ENCODE measurements around the gene ABCD1. TPM values are rescaled to one million over a fixed set of nuclear protein-coding genes. Genes with fewer than 3 reads are reported as not detected.

ABCD1 gene
- polyA plus RNA-seq, 12 donors = 5.7 to 14.0 (median 8.6) TPM; not detected in 1

GRCh38 chrX:153786669-153787068 lies 62.0 kb downstream of the ABCD1 start:
- DNase-seq = no peak

GRCh38 chrX:153789654-153790053 lies 65.0 kb downstream of the ABCD1 start:
- no peak for DNase-seq

- DNase-seq = no peak
These were observed 66.6 kb downstream of the ABCD1 start for GRCh38 chrX:153791104-153791852.

- DNase-seq = no peak
These were observed 67.7 kb downstream of the ABCD1 start for GRCh38 chrX:153792368-153792767.

- DNase-seq = no peak
These were observed 68.6 kb downstream of the ABCD1 start for GRCh38 chrX:153793291-153793690.

Other genes with a start within 250 kb of the ABCD1 start
- 100 to 1,000 TPM in 8 of 12 donors, 10 to 100 TPM in 4; 82.7 to 192 (median 118) TPM for gene BGN, start 229.9 kb upstream of the ABCD1 start, polyA plus RNA-seq (ENCODE audit: insufficient read length in 12 of 12)
- gene ATP2B3, start 207.2 kb upstream of the ABCD1 start, polyA plus RNA-seq (ENCODE audit: insufficient read length in 12 of 12) = under 1 TPM in 10 of 12 donors, not detected in 2; 0.12 to 0.89 (median 0.52) TPM
- gene CCNQ, start 125.7 kb upstream of the ABCD1 start, polyA plus RNA-seq (ENCODE audit: insufficient read length in 12 of 12) = 10 to 100 TPM in 10 of 12 donors, not detected in 2; 10.7 to 15.3 (median 11.6) TPM
- gene DUSP9, start 77.7 kb upstream of the ABCD1 start, polyA plus RNA-seq (ENCODE audit: insufficient read length in 12 of 12) = under 1 TPM in 10 of 12 donors, not detected in 2; 0.22 to 0.89 (median 0.33) TPM
- 10 to 100 TPM in 2 of 12 donors, 1 to 10 TPM in 9, not detected in 1; 1.5 to 20.9 (median 4.4) TPM for gene PNCK, start 51.0 kb upstream of the ABCD1 start, polyA plus RNA-seq (ENCODE audit: insufficient read length in 12 of 12)
- gene SLC6A8, start 36.9 kb upstream of the ABCD1 start, polyA plus RNA-seq (ENCODE audit: insufficient read length in 12 of 12) = 10 to 100 TPM in 11 of 12 donors, not detected in 1; 24.6 to 44.9 (median 28.9) TPM
- gene BCAP31, start 469 bp upstream of the ABCD1 start, polyA plus RNA-seq (ENCODE audit: insufficient read length in 12 of 12) = 10 to 100 TPM in 11 of 12 donors, not detected in 1; 66.3 to 89.7 (median 73.6) TPM
- 10 to 100 TPM in 2 of 12 donors, 1 to 10 TPM in 9, not detected in 1; 2.0 to 10.9 (median 3.1) TPM for gene PLXNB3, start 39.4 kb downstream of the ABCD1 start, polyA plus RNA-seq (ENCODE audit: insufficient read length in 12 of 12)
- 100 to 1,000 TPM in 11 of 12 donors, not detected in 1; 109 to 276 (median 201) TPM for gene SRPK3, start 56.2 kb downstream of the ABCD1 start, polyA plus RNA-seq (ENCODE audit: insufficient read length in 12 of 12)
- gene IDH3G, start 69.5 kb downstream of the ABCD1 start, polyA plus RNA-seq (ENCODE audit: insufficient read length in 12 of 12) = 10 to 100 TPM in 11 of 12 donors, not detected in 1; 37.1 to 73.0 (median 39.8) TPM
- 100 to 1,000 TPM in 9 of 12 donors, 10 to 100 TPM in 2, not detected in 1; 94.6 to 175 (median 108) TPM for gene SSR4, start 69.8 kb downstream of the ABCD1 start, polyA plus RNA-seq (ENCODE audit: insufficient read length in 12 of 12)
- gene PDZD4, start 105.7 kb downstream of the ABCD1 start, polyA plus RNA-seq (ENCODE audit: insufficient read length in 12 of 12) = 1 to 10 TPM in 11 of 12 donors, not detected in 1; 2.7 to 9.6 (median 2.8) TPM
- gene L1CAM, start 161.3 kb downstream of the ABCD1 start, polyA plus RNA-seq (ENCODE audit: insufficient read length in 12 of 12) = 10 to 100 TPM in 2 of 12 donors, 1 to 10 TPM in 9, not detected in 1; 1.7 to 11.7 (median 2.8) TPM
- gene AVPR2, start 179.8 kb downstream of the ABCD1 start, polyA plus RNA-seq (ENCODE audit: insufficient read length in 12 of 12) = 1 to 10 TPM in 1 of 12 donors, under 1 TPM in 9, not detected in 2; 0.33 to 1.3 (median 0.63) TPM
- 10 to 100 TPM in 11 of 12 donors, not detected in 1; 13.9 to 84.8 (median 18.2) TPM for gene ARHGAP4, start 201.4 kb downstream of the ABCD1 start, polyA plus RNA-seq (ENCODE audit: insufficient read length in 12 of 12)
- 10 to 100 TPM in 11 of 12 donors, not detected in 1; 42.6 to 72.0 (median 57.7) TPM for gene NAA10, start 210.2 kb downstream of the ABCD1 start, polyA plus RNA-seq (ENCODE audit: insufficient read length in 12 of 12)
- 10 to 100 TPM in 1 of 12 donors, 1 to 10 TPM in 10, not detected in 1; 1.4 to 26.0 (median 2.3) TPM for gene RENBP, start 219.8 kb downstream of the ABCD1 start, polyA plus RNA-seq (ENCODE audit: insufficient read length in 12 of 12)
- gene HCFC1, start 247.0 kb downstream of the ABCD1 start, polyA plus RNA-seq (ENCODE audit: insufficient read length in 12 of 12) = 100 to 1,000 TPM in 1 of 12 donors, 10 to 100 TPM in 11; 24.3 to 129 (median 31.2) TPM
- 1 to 10 TPM in 10 of 12 donors, not detected in 2; 2.7 to 7.0 (median 4.8) TPM for gene TMEM187, start 247.9 kb downstream of the ABCD1 start, polyA plus RNA-seq (ENCODE audit: insufficient read length in 12 of 12)